ENCODE results near the gene SLC1A4.

Gene SLC1A4

DNA sequence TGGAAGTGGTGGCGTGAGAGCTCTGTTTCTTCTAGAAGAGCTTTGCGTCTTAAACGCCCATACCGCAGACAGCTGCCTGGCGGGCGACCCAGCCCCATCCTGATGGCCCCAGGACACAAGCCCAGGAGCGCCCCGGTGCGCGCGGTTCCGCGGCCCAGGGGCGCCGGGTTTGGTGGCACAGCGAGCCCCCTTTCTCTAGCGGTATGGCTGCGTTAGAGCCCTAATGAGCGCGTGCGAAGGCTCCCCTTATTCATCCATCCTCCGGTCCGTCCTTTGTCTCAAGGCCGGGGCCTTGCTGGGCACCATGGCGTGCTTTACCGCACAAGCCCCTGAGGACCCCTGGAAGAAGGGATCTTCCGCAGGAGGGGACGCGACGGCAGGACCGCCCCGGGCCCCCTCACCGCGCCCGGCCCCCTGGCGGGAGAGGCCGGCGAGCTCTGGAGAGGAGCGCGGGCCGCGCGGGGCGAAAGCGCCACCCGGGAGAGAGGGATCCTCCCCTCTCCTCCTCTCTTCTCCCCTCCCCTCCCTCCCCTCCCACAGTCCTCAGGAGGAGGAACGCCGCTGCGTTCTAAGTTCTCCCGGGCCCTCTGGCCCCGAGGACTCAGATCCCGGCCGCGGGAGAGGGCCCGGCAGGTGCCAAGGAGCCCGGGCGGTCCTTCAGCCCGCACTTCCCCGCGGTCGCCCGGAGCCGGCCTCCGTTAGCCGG, 626 bp upstream of the SLC1A4 start:
- H3K4me2 ChIP-seq (ENCODE audit: insufficient read depth, low read length, poor library complexity, severe bottlenecking), result peak overlapping the region; percentile 96
- H3K4me1 ChIP-seq (ENCODE audit: control insufficient read depth in 2 of 2, insufficient read depth in 1 of 2, low read depth in 1 of 2, low read length in 2 of 2), result peaks cover 7 to 9% of the 10 kb centered on the region in 2 donors
- H2BK120ac ChIP-seq (ENCODE audit: low read depth, low read length), result peak overlapping the region; percentile 8
- H3K4me3 ChIP-seq (ENCODE audit: low read length in 2 of 2), result peak overlapping the region; percentile 77 to 89
- H2BK5ac ChIP-seq (ENCODE audit: low read length), result no peak overlapping the region
- H3K23ac ChIP-seq (ENCODE audit: low read depth, low read length, poor library complexity), result peak overlapping the region; percentile 53
- H3K79me1 ChIP-seq (ENCODE audit: low read depth, low read length), result peaks cover 2% of the 10 kb centered on the region
- H3K14ac ChIP-seq (ENCODE audit: low read length), result peak overlapping the region; percentile 85
- peak; percentile 55 for DNase-seq (ENCODE audit: low spot score)
- peaks cover 0 to 18% (median 5%) of the 10 kb centered on the region in 3 experiments for H3K27me3 ChIP-seq (ENCODE audit: control insufficient read depth in 3 of 3, insufficient read depth in 3 of 3, low read depth in 1 of 3, low read length in 3 of 3)
- H3K27ac ChIP-seq (replicated peaks; ENCODE audit: low read length), result peak overlapping the region; percentile 38
- no CpG with 5 or more reads among the region's 65 CpGs for WGBS, 2 donors (ENCODE audit: extremely low coverage in 2 of 2, insufficient read length in 2 of 2, insufficient replicate concordance in 1 of 2)
- peak overlapping the region; percentile 97 for H3K18ac ChIP-seq (ENCODE audit: low read length)
- H2AK5ac ChIP-seq (ENCODE audit: low read depth, low read length), result peak overlapping the region; percentile 17
- no peaks in the 10 kb centered on the region for H3K36me3 ChIP-seq (replicated peaks in 1 of 2; ENCODE audit: control insufficient read depth in 2 of 2, insufficient read depth in 2 of 2, low read length in 2 of 2)
- H3K9me3 ChIP-seq (replicated peaks in 1 of 2; ENCODE audit: control insufficient read depth in 2 of 2, insufficient read depth in 1 of 2, low read depth in 1 of 2, low read length in 2 of 2), result no peaks in the 10 kb centered on the region
- no peak overlapping the region for H3K4ac ChIP-seq (ENCODE audit: low read length)
- H2BK15ac ChIP-seq (ENCODE audit: low read length), result no peak overlapping the region
- H4K8ac ChIP-seq (ENCODE audit: low read depth, low read length), result no peak overlapping the region
- H2AFZ ChIP-seq (ENCODE audit: low read length), result peak overlapping the region; percentile 97
- no peak overlapping the region for H4K91ac ChIP-seq (ENCODE audit: low read depth, low read length, poor library complexity)
- peak overlapping the region; percentile 85 for H3K9ac ChIP-seq (ENCODE audit: low read depth, low read length, poor library complexity)
- H2BK12ac ChIP-seq (ENCODE audit: low read length), result no peak overlapping the region

DNA sequence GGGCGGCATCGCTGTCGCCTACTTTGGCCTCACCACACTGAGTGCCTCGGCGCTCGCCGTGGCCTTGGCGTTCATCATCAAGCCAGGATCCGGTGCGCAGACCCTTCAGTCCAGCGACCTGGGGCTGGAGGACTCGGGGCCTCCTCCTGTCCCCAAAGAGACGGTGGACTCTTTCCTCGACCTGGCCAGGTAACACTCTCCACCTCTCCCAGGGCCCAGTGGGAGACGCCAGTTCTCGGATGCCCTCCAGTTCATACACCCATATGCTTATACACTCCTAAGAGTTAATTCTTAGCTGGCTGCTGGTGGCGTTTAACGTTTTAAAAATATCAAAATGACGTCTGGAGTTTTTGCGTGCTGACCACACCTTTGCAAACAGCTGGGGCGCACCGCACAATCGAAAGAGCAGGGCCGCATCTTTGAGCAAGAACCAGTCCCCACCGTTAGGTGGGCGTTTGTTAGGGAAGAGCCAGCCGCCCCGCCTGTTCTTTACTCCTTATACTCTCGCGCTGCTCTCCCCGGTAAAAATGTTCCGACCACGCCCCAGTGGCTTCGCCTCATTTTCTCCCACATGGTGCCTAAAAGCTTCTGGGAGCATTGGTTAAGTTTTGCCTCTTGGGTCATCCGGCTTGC, 899 bp downstream of the SLC1A4 start:
- H4K8ac ChIP-seq (ENCODE audit: low read depth, low read length), result no peak overlapping the region
- peak overlapping the region; percentile 52 for H3K23ac ChIP-seq (ENCODE audit: low read depth, low read length, poor library complexity)
- H2BK120ac ChIP-seq (ENCODE audit: low read depth, low read length), result no peak overlapping the region
- peak overlapping the region; percentile 87 for H3K9ac ChIP-seq (ENCODE audit: low read depth, low read length, poor library complexity)
- peak overlapping the region; percentile 97 for H2AFZ ChIP-seq (ENCODE audit: low read length)
- peak overlapping the region; percentile 51 for H3K14ac ChIP-seq (ENCODE audit: low read length)
- H3K4me1 ChIP-seq (ENCODE audit: control insufficient read depth in 2 of 2, insufficient read depth in 1 of 2, low read depth in 1 of 2, low read length in 2 of 2), result peaks cover 7 to 9% of the 10 kb centered on the region in 2 donors
- H3K79me1 ChIP-seq (ENCODE audit: low read depth, low read length), result peaks cover 2% of the 10 kb centered on the region
- peak overlapping the region; percentile 96 for H3K4me2 ChIP-seq (ENCODE audit: insufficient read depth, low read length, poor library complexity, severe bottlenecking)
- no peak overlapping the region for H3K27ac ChIP-seq (replicated peaks; ENCODE audit: low read length)
- H2BK15ac ChIP-seq (ENCODE audit: low read length), result peak overlapping the region; percentile 16
- no peak overlapping the region for H4K91ac ChIP-seq (ENCODE audit: low read depth, low read length, poor library complexity)
- no CpG with 5 or more reads among the region's 35 CpGs for WGBS, 2 donors (ENCODE audit: extremely low coverage in 2 of 2, insufficient read length in 2 of 2, insufficient replicate concordance in 1 of 2)
- H2BK5ac ChIP-seq (ENCODE audit: low read length), result peak overlapping the region; percentile 35
- no peak overlapping the region for H2BK12ac ChIP-seq (ENCODE audit: low read length)
- no peak for DNase-seq (ENCODE audit: low spot score)
- peaks cover 0 to 18% (median 5%) of the 10 kb centered on the region in 3 experiments for H3K27me3 ChIP-seq (ENCODE audit: control insufficient read depth in 3 of 3, insufficient read depth in 3 of 3, low read depth in 1 of 3, low read length in 3 of 3)
- peak overlapping the region; percentile 84 for H3K18ac ChIP-seq (ENCODE audit: low read length)
- peak overlapping the region; percentile 59 for H2AK5ac ChIP-seq (ENCODE audit: low read depth, low read length)
- peak overlapping the region; percentile 77 to 89 for H3K4me3 ChIP-seq (ENCODE audit: low read length in 2 of 2)
- no peak overlapping the region for H3K4ac ChIP-seq (ENCODE audit: low read length)
- H3K9me3 ChIP-seq (replicated peaks in 1 of 2; ENCODE audit: control insufficient read depth in 2 of 2, insufficient read depth in 1 of 2, low read depth in 1 of 2, low read length in 2 of 2), result no peaks in the 10 kb centered on the region
- H3K36me3 ChIP-seq (replicated peaks in 1 of 2; ENCODE audit: control insufficient read depth in 2 of 2, insufficient read depth in 2 of 2, low read length in 2 of 2), result no peaks in the 10 kb centered on the region

DNA sequence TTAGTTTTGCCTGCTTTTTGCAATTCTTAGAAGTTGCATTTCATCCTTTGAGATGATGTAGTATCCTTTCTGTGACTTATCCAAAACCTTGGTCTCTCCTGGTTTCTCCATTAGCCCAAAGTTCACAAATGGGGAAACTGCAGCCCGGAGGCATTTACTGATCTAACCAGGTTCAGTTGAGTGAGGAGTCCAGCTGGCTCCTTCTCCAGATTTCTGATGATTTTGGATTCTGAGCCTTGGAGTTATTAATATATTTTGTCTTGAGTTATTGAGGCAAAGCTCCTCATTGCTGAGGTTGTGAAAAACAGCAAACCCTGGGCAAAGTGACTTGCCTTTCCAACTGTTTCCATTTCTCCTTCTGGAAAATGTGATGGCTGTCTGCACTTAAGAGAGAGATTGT, 1.7 kb downstream of the SLC1A4 start:
- H3K4ac ChIP-seq (ENCODE audit: low read length), result no peak overlapping the region
- no CpG with 5 or more reads among the region's 1 CpG for WGBS, 2 donors (ENCODE audit: extremely low coverage in 2 of 2, insufficient read length in 2 of 2, insufficient replicate concordance in 1 of 2)
- H2BK120ac ChIP-seq (ENCODE audit: low read depth, low read length), result no peak overlapping the region
- H2AFZ ChIP-seq (ENCODE audit: low read length), result no peak overlapping the region
- H3K9ac ChIP-seq (ENCODE audit: low read depth, low read length, poor library complexity), result no peak overlapping the region
- H2BK12ac ChIP-seq (ENCODE audit: low read length), result no peak overlapping the region
- peaks cover 7 to 9% of the 10 kb centered on the region in 2 donors for H3K4me1 ChIP-seq (ENCODE audit: control insufficient read depth in 2 of 2, insufficient read depth in 1 of 2, low read depth in 1 of 2, low read length in 2 of 2)
- H3K36me3 ChIP-seq (replicated peaks in 1 of 2; ENCODE audit: control insufficient read depth in 2 of 2, insufficient read depth in 2 of 2, low read length in 2 of 2), result no peaks in the 10 kb centered on the region
- H3K79me1 ChIP-seq (ENCODE audit: low read depth, low read length), result peaks cover 2% of the 10 kb centered on the region
- no peak overlapping the region for H3K4me3 ChIP-seq (ENCODE audit: low read length in 2 of 2)
- H4K91ac ChIP-seq (ENCODE audit: low read depth, low read length, poor library complexity), result no peak overlapping the region
- no peak overlapping the region for H3K27ac ChIP-seq (replicated peaks; ENCODE audit: low read length)
- no peak overlapping the region for H3K23ac ChIP-seq (ENCODE audit: low read depth, low read length, poor library complexity)
- no peak overlapping the region for H3K18ac ChIP-seq (ENCODE audit: low read length)
- H3K4me2 ChIP-seq (ENCODE audit: insufficient read depth, low read length, poor library complexity, severe bottlenecking), result no peak overlapping the region
- H3K14ac ChIP-seq (ENCODE audit: low read length), result no peak overlapping the region
- DNase-seq (ENCODE audit: low spot score), result no peak
- no peak overlapping the region for H4K8ac ChIP-seq (ENCODE audit: low read depth, low read length)
- no peak overlapping the region for H2BK5ac ChIP-seq (ENCODE audit: low read length)
- peaks cover 0 to 18% (median 5%) of the 10 kb centered on the region in 3 experiments for H3K27me3 ChIP-seq (ENCODE audit: control insufficient read depth in 3 of 3, insufficient read depth in 3 of 3, low read depth in 1 of 3, low read length in 3 of 3)
- H2BK15ac ChIP-seq (ENCODE audit: low read length), result no peak overlapping the region
- no peak overlapping the region for H2AK5ac ChIP-seq (ENCODE audit: low read depth, low read length)
- H3K9me3 ChIP-seq (replicated peaks in 1 of 2; ENCODE audit: control insufficient read depth in 2 of 2, insufficient read depth in 1 of 2, low read depth in 1 of 2, low read length in 2 of 2), result no peaks in the 10 kb centered on the region

DNA sequence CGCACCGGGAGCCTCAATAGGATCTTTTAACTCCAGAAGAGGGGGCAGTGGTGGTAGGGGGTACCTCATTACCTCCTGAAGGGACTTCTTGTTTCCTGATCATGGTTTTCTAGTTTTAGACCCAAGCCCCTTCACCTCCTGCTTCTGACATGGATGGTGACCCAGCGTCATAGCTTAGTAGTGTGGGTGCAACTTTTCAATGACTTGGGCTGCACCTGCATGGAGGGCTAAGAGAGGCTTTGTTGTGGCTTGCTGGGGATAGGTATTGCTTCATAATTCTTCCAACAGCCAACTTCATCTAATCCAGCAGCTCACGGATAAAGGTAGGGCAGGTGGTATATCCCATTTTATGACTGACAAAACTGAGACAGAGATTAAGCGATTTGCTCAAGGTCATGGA, 3.0 kb downstream of the SLC1A4 start:
- H3K9me3 ChIP-seq (replicated peaks in 1 of 2; ENCODE audit: control insufficient read depth in 2 of 2, insufficient read depth in 1 of 2, low read depth in 1 of 2, low read length in 2 of 2), result no peaks in the 10 kb centered on the region
- H2AK5ac ChIP-seq (ENCODE audit: low read depth, low read length), result no peak overlapping the region
- H4K8ac ChIP-seq (ENCODE audit: low read depth, low read length), result no peak overlapping the region
- H3K4me2 ChIP-seq (ENCODE audit: insufficient read depth, low read length, poor library complexity, severe bottlenecking), result no peak overlapping the region
- DNase-seq (ENCODE audit: low spot score), result no peak
- no peak overlapping the region for H3K4ac ChIP-seq (ENCODE audit: low read length)
- no peak overlapping the region for H3K14ac ChIP-seq (ENCODE audit: low read length)
- no peak overlapping the region for H2BK15ac ChIP-seq (ENCODE audit: low read length)
- H3K36me3 ChIP-seq (replicated peaks in 1 of 2; ENCODE audit: control insufficient read depth in 2 of 2, insufficient read depth in 2 of 2, low read length in 2 of 2), result no peaks in the 10 kb centered on the region
- H2AFZ ChIP-seq (ENCODE audit: low read length), result no peak overlapping the region
- H3K27ac ChIP-seq (replicated peaks; ENCODE audit: low read length), result no peak overlapping the region
- H4K91ac ChIP-seq (ENCODE audit: low read depth, low read length, poor library complexity), result no peak overlapping the region
- WGBS, 2 donors (ENCODE audit: extremely low coverage in 2 of 2, insufficient read length in 2 of 2, insufficient replicate concordance in 1 of 2), result no CpG with 5 or more reads among the region's 5 CpGs
- H2BK5ac ChIP-seq (ENCODE audit: low read length), result no peak overlapping the region
- peaks cover 5 to 7% of the 10 kb centered on the region in 2 donors for H3K4me1 ChIP-seq (ENCODE audit: control insufficient read depth in 2 of 2, insufficient read depth in 1 of 2, low read depth in 1 of 2, low read length in 2 of 2)
- no peak overlapping the region for H3K4me3 ChIP-seq (ENCODE audit: low read length in 2 of 2)
- no peak overlapping the region for H3K9ac ChIP-seq (ENCODE audit: low read depth, low read length, poor library complexity)
- no peak overlapping the region for H3K23ac ChIP-seq (ENCODE audit: low read depth, low read length, poor library complexity)
- H3K18ac ChIP-seq (ENCODE audit: low read length), result no peak overlapping the region
- H3K79me1 ChIP-seq (ENCODE audit: low read depth, low read length), result peaks cover 2% of the 10 kb centered on the region
- H3K27me3 ChIP-seq (ENCODE audit: control insufficient read depth in 3 of 3, insufficient read depth in 3 of 3, low read depth in 1 of 3, low read length in 3 of 3), result peaks cover 0 to 18% (median 5%) of the 10 kb centered on the region in 3 experiments
- no peak overlapping the region for H2BK120ac ChIP-seq (ENCODE audit: low read depth, low read length)
- H2BK12ac ChIP-seq (ENCODE audit: low read length), result no peak overlapping the region
